ENCODE measurements around the gene GPC3.

GPC3 gene

GRCh38 chrX:133847340-133847994 is 137.9 kb downstream of the GPC3 start:
- POLR2A ChIA-PET = no interaction called here
- no peak for TF ChIP-seq ARNT (IDR thresholded peaks at IDR 0.05)
- no peak for TF ChIP-seq SP1 (IDR thresholded peaks at IDR 0.05)
- TF ChIP-seq L3MBTL2 (conservative IDR thresholded peaks at IDR 0.05) = no peak
- no peak for DNase-seq (ENCODE audit: extremely low spot score)
- CTCF ChIA-PET = interaction anchor here (1.0 kb wide), 1 partner anchor 88 kb away, joined by 3 read pairs; no protein-coding TSS in a partner anchor

- ChIA-PET POLR2A (no interaction called here), CTCF (interaction anchor here (0.5 to 0.6 kb wide), 2 partner anchors 13 to 21 kb away, joined by 3 read pairs; no protein-coding TSS in a partner anchor)
- TF ChIP-seq LEF1 (IDR thresholded peaks at IDR 0.05; ENCODE audit: borderline replicate concordance) = no peak
- DNase-seq (ENCODE audit: extremely low spot score) = no peak
Measured at GRCh38 chrX:133846311-133846710, 139.1 kb downstream of the GPC3 start.

DNA sequence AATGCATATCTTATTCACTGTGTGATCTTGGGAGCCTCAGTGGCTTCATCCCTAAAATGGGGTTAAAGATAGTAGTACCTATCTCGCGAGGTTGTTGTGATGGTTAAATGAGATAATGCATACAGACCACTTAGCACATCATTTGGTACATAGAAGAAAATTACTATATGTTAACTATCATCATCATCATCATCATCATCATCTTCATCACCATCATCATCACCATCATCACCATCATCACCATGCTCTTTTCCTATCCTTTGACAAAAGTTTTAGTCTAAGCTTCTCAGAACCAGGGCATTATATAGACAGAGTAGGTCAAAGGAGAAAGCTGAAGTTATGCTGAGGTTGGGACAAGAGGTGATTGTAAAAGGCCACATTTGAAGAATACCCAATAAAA is 145.0 kb downstream of the GPC3 start:
- DNase-seq (ENCODE audit: extremely low spot score) = no peak
- POLR2A ChIA-PET = no interaction called here
- TF ChIP-seq PKNOX1 (IDR thresholded peaks at IDR 0.05) = no peak
- no peak for TF ChIP-seq SP1 (IDR thresholded peaks at IDR 0.05)
- no peak for TF ChIP-seq NFRKB (IDR thresholded peaks at IDR 0.05)
- TF ChIP-seq L3MBTL2 (conservative IDR thresholded peaks at IDR 0.05) = no peak
- no peak for TF ChIP-seq TARDBP (IDR thresholded peaks at IDR 0.05)
- no peak for TF ChIP-seq FOXA1 (IDR thresholded peaks at IDR 0.05)
- TF ChIP-seq HDGF (IDR thresholded peaks at IDR 0.05; ENCODE audit: borderline replicate concordance) = no peak
- TF ChIP-seq FOXK2 (IDR thresholded peaks at IDR 0.05) = no peak
- no peak for TF ChIP-seq ARNT (IDR thresholded peaks at IDR 0.05)
- no peak for TF ChIP-seq BHLHE40 (IDR thresholded peaks at IDR 0.05; ENCODE audit: borderline replicate concordance)
- TF ChIP-seq ELF4 (IDR thresholded peaks at IDR 0.05) = no peak
- TF ChIP-seq FOXM1 (IDR thresholded peaks at IDR 0.05; ENCODE audit: borderline replicate concordance) = no peak
- TF ChIP-seq ZNF384 (IDR thresholded peaks at IDR 0.05) = no peak
- no peak for TF ChIP-seq LEF1 (IDR thresholded peaks at IDR 0.05; ENCODE audit: borderline replicate concordance)
- no peak for TF ChIP-seq CTBP1 (IDR thresholded peaks at IDR 0.05; ENCODE audit: borderline replicate concordance)
- no peak for TF ChIP-seq SUZ12 (IDR thresholded peaks at IDR 0.05)
- CTCF ChIA-PET = interaction anchor here (0.7 to 1.3 kb wide), 3 partner anchors 12 to 186 kb away, joined by 3 to 8 read pairs (median 4); no protein-coding TSS in a partner anchor

- DNase-seq (ENCODE audit: extremely low spot score) = peak; percentile 68
- POLR2A ChIA-PET = no interaction called here
- CTCF ChIA-PET = interaction anchor here (0.6 to 2.3 kb wide), 13 partner anchors 9 to 187 kb away, joined by 3 to 11 read pairs (median 4); no protein-coding TSS in a partner anchor
- TF ChIP-seq TARDBP (IDR thresholded peaks at IDR 0.05) (no peak), L3MBTL2 (conservative IDR thresholded peaks at IDR 0.05) (no peak)
Measured at GRCh38 chrX:133838761-133839676, 146.4 kb downstream of the GPC3 start.

- POLR2A ChIA-PET = no interaction called here
- DNase-seq (ENCODE audit: extremely low spot score) = no peak
- CTCF ChIA-PET = interaction anchor here (0.6 to 2.3 kb wide), 5 partner anchors 15 to 189 kb away, joined by 3 to 6 read pairs (median 4); no protein-coding TSS in a partner anchor
- no peak for TF ChIP-seq LEF1 (IDR thresholded peaks at IDR 0.05; ENCODE audit: borderline replicate concordance)
- TF ChIP-seq ARNT (IDR thresholded peaks at IDR 0.05) = no peak
- TF ChIP-seq FOXK2 (IDR thresholded peaks at IDR 0.05) = no peak
- no peak for TF ChIP-seq HDGF (IDR thresholded peaks at IDR 0.05; ENCODE audit: borderline replicate concordance)
- no peak for TF ChIP-seq NFRKB (IDR thresholded peaks at IDR 0.05)
- TF ChIP-seq FOXA1 (IDR thresholded peaks at IDR 0.05) = no peak
- no peak for TF ChIP-seq TARDBP (IDR thresholded peaks at IDR 0.05)
- no peak for TF ChIP-seq L3MBTL2 (conservative IDR thresholded peaks at IDR 0.05)
- no peak for TF ChIP-seq BHLHE40 (IDR thresholded peaks at IDR 0.05; ENCODE audit: borderline replicate concordance)
- no peak for TF ChIP-seq CTBP1 (IDR thresholded peaks at IDR 0.05; ENCODE audit: borderline replicate concordance)
- no peak for TF ChIP-seq FOXM1 (IDR thresholded peaks at IDR 0.05; ENCODE audit: borderline replicate concordance)
- TF ChIP-seq SP1 (IDR thresholded peaks at IDR 0.05) = no peak
- TF ChIP-seq ZNF384 (IDR thresholded peaks at IDR 0.05) = no peak
- no peak for TF ChIP-seq SUZ12 (IDR thresholded peaks at IDR 0.05)
- no peak for TF ChIP-seq ELF4 (IDR thresholded peaks at IDR 0.05)
- TF ChIP-seq PKNOX1 (IDR thresholded peaks at IDR 0.05) = no peak
Measured at GRCh38 chrX:133837091-133837490, 148.3 kb downstream of the GPC3 start.

DNA sequence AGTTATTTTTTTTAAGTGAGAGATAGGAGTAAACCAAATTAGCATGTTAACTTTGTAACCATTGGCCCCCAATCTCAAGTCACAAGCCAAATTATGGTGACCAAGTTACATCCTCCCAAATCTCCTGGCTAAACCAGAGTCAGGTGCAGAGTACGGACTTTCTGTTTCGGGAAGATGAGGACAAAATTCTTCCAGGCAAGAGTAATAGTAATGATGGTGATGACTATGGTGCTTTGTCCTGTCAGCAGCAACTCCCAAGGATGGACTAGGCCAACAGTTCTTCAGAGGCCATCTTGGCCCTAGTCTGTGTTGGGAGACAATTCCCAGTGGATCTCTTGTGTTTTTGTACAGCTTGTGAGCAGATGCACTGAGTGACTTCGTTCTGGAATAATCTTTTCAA is 148.8 kb downstream of the GPC3 start:
- ChIA-PET CTCF (interaction anchor here (1.1 to 1.3 kb wide), 3 partner anchors 44 to 190 kb away, joined by 3 to 7 read pairs (median 4); no protein-coding TSS in a partner anchor), POLR2A (interaction anchor here (0.5 kb wide), 1 partner anchor 163 kb away, joined by 3 read pairs; no protein-coding TSS in a partner anchor)
- no peak for DNase-seq (ENCODE audit: extremely low spot score)
- no peak for TF ChIP-seq FOXK2 (IDR thresholded peaks at IDR 0.05)

DNA sequence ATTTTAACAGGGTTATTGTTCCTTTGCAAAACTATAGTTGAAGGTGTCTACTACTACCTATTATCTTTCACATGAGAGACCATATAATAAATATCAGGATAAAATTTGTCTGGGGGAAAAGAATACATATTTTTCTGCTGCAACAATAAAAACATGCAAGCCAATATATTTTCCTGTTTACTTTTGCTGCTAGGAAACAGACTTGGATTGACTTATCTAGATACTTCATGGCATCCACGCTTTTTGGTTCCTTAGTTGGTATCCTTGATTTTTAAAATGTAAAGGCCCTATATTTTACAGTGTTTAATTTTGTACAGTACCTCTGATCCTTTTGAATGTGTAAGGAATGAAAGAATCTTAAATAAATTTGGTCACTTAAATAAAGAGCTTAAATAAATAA is 150.6 kb downstream of the GPC3 start:
- TF ChIP-seq ZNF384 (IDR thresholded peaks at IDR 0.05) (no peak), BHLHE40 (IDR thresholded peaks at IDR 0.05; ENCODE audit: borderline replicate concordance) (no peak), SP1 (IDR thresholded peaks at IDR 0.05) (no peak), L3MBTL2 (conservative IDR thresholded peaks at IDR 0.05) (no peak), NFRKB (IDR thresholded peaks at IDR 0.05) (no peak), SUZ12 (IDR thresholded peaks at IDR 0.05) (no peak), HDGF (IDR thresholded peaks at IDR 0.05; ENCODE audit: borderline replicate concordance) (no peak), CTBP1 (IDR thresholded peaks at IDR 0.05; ENCODE audit: borderline replicate concordance) (no peak), LEF1 (IDR thresholded peaks at IDR 0.05; ENCODE audit: borderline replicate concordance) (no peak), TARDBP (IDR thresholded peaks at IDR 0.05) (no peak), FOXK2 (IDR thresholded peaks at IDR 0.05) (no peak), FOXM1 (IDR thresholded peaks at IDR 0.05; ENCODE audit: borderline replicate concordance) (no peak)
- no peak for DNase-seq (ENCODE audit: extremely low spot score)
- ChIA-PET POLR2A (no interaction called here), CTCF (no interaction called here)

Data from HEK293T (cell line).